ENCODE results near the gene SZRD1. TPM values are rescaled to one million over a fixed set of nuclear protein-coding genes. Genes with fewer than 3 reads are reported as not detected.

SZRD1 gene
- total and polyA plus RNA-seq, 2 of the 8 experiments (the other 6 are each of a cell fraction or from before 2014, with no cell fraction given), result 97.8 to 108 TPM

DNA sequence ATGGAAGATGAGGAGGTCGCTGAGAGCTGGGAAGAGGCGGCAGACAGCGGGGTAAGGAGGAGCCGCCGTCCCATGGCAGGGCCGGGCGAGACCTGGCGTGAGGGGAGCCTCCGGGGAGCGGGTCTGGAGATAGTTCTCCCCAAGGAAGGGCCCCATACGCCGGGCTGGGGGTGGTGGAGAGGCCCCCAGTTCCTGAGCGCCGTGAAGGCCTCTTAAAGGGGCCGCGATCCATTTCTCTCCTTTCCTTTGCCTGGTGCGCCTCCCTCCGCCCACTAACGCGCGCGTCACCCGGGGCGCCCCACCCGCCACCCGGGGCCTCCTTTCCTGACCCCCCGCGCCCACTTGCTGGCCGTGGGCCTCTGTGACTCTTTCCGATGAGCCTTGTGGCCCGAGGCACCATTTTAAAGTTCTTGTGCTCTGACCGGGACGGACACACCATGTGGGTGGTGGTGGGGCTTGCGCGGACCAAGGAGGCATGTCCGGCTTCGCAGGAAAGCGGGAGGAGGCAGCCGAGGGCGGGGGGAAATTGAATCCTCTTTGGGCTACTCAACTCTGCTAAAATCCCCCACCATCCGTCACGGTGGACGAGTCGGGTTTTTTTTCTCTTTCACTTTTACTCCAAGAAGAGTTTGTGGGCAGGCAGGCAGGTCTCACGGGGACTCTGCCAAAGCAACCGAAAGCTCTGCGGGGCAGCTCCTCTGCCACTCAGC, 371 bp downstream of the SZRD1 start (continued):
- TF ChIP-seq, protein P1, sequence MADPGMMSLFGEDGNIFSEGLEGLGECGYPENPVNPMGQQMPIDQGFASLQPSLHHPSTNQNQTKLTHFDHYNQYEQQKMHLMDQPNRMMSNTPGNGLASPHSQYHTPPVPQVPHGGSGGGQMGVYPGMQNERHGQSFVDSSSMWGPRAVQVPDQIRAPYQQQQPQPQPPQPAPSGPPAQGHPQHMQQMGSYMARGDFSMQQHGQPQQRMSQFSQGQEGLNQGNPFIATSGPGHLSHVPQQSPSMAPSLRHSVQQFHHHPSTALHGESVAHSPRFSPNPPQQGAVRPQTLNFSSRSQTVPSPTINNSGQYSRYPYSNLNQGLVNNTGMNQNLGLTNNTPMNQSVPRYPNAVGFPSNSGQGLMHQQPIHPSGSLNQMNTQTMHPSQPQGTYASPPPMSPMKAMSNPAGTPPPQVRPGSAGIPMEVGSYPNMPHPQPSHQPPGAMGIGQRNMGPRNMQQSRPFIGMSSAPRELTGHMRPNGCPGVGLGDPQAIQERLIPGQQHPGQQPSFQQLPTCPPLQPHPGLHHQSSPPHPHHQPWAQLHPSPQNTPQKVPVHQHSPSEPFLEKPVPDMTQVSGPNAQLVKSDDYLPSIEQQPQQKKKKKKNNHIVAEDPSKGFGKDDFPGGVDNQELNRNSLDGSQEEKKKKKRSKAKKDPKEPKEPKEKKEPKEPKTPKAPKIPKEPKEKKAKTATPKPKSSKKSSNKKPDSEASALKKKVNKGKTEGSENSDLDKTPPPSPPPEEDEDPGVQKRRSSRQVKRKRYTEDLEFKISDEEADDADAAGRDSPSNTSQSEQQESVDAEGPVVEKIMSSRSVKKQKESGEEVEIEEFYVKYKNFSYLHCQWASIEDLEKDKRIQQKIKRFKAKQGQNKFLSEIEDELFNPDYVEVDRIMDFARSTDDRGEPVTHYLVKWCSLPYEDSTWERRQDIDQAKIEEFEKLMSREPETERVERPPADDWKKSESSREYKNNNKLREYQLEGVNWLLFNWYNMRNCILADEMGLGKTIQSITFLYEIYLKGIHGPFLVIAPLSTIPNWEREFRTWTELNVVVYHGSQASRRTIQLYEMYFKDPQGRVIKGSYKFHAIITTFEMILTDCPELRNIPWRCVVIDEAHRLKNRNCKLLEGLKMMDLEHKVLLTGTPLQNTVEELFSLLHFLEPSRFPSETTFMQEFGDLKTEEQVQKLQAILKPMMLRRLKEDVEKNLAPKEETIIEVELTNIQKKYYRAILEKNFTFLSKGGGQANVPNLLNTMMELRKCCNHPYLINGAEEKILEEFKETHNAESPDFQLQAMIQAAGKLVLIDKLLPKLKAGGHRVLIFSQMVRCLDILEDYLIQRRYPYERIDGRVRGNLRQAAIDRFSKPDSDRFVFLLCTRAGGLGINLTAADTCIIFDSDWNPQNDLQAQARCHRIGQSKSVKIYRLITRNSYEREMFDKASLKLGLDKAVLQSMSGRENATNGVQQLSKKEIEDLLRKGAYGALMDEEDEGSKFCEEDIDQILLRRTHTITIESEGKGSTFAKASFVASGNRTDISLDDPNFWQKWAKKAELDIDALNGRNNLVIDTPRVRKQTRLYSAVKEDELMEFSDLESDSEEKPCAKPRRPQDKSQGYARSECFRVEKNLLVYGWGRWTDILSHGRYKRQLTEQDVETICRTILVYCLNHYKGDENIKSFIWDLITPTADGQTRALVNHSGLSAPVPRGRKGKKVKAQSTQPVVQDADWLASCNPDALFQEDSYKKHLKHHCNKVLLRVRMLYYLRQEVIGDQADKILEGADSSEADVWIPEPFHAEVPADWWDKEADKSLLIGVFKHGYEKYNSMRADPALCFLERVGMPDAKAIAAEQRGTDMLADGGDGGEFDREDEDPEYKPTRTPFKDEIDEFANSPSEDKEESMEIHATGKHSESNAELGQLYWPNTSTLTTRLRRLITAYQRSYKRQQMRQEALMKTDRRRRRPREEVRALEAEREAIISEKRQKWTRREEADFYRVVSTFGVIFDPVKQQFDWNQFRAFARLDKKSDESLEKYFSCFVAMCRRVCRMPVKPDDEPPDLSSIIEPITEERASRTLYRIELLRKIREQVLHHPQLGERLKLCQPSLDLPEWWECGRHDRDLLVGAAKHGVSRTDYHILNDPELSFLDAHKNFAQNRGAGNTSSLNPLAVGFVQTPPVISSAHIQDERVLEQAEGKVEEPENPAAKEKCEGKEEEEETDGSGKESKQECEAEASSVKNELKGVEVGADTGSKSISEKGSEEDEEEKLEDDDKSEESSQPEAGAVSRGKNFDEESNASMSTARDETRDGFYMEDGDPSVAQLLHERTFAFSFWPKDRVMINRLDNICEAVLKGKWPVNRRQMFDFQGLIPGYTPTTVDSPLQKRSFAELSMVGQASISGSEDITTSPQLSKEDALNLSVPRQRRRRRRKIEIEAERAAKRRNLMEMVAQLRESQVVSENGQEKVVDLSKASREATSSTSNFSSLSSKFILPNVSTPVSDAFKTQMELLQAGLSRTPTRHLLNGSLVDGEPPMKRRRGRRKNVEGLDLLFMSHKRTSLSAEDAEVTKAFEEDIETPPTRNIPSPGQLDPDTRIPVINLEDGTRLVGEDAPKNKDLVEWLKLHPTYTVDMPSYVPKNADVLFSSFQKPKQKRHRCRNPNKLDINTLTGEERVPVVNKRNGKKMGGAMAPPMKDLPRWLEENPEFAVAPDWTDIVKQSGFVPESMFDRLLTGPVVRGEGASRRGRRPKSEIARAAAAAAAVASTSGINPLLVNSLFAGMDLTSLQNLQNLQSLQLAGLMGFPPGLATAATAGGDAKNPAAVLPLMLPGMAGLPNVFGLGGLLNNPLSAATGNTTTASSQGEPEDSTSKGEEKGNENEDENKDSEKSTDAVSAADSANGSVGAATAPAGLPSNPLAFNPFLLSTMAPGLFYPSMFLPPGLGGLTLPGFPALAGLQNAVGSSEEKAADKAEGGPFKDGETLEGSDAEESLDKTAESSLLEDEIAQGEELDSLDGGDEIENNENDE (IDR thresholded peaks at IDR 0.05; ENCODE audit: insufficient replicate concordance, low read length), result no peak
- TF ChIP-seq CHD2 (IDR thresholded peaks at IDR 0.05; ENCODE audit: low read length), result peak; percentile 8; the same call in 1 of the 2 replicates
- TF ChIP-seq PHF8 (conservative IDR thresholded peaks at IDR 0.05; ENCODE audit: low read depth, low read length), result peak; percentile 90
- TF ChIP-seq TAF1 (IDR thresholded peaks at IDR 0.05; ENCODE audit: low read depth, low read length), result peak; percentile 60
- no peak for TF ChIP-seq TEAD4 (IDR thresholded peaks at IDR 0.05; ENCODE audit: low read depth, low read length)
- TF ChIP-seq SIRT6 (IDR thresholded peaks at IDR 0.05; ENCODE audit: low read length), result no peak
- TF ChIP-seq SP1 (IDR thresholded peaks at IDR 0.05; ENCODE audit: low read depth, low read length), result no peak
- peak; percentile 22; the same call in 1 of the 2 replicates for TF ChIP-seq SP4 (IDR thresholded peaks at IDR 0.05; ENCODE audit: low read length)
- no peak for TF ChIP-seq FOSL1 (IDR thresholded peaks at IDR 0.05; ENCODE audit: insufficient read depth, low read depth, low read length)
- TF ChIP-seq TAF7 (optimal IDR thresholded peaks at IDR 0.05; ENCODE audit: borderline replicate concordance, low read depth, low read length), result no peak
- no peak for TF ChIP-seq CREB1 (IDR thresholded peaks at IDR 0.05)

All from H1 (cell line).